ENCODE measurements around the gene TOMM40.

TOMM40 gene

DNA sequence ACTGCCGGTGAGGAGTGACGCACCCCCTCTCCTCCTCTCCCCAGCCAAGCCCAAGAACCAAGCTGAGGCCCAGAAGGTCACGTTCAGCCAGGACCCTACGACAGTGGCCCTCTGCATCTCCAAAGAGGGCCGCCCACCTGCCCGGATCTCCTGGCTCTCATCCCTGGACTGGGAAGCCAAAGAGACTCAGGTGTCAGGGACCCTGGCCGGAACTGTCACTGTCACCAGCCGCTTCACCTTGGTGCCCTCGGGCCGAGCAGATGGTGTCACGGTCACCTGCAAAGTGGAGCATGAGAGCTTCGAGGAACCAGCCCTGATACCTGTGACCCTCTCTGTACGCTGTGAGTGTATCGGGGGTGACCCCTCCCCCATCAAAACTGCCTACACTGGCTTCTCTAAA is 19.2 kb upstream of the TOMM40 start:
- POLR2A ChIA-PET = no interaction called here
- no peak for TF ChIP-seq CTCF (IDR thresholded peaks at IDR 0.05; ENCODE audit: control extremely low read depth, extremely low read depth, low read depth, missing control alignments)
- CTCF ChIA-PET = no interaction called here
- no peak for DNase-seq (ENCODE audit: extremely low spot score)

GRCh38 chr19:44872661-44873060 is 18.4 kb upstream of the TOMM40 start:
- POLR2A ChIA-PET = no interaction called here
- CTCF ChIA-PET = interaction anchor here (1.3 kb wide), 1 partner anchor 12 kb away, joined by 6 read pairs; no protein-coding TSS in a partner anchor
- no peak for TF ChIP-seq CTCF (IDR thresholded peaks at IDR 0.05; ENCODE audit: control extremely low read depth, extremely low read depth, low read depth, missing control alignments)
- no peak for DNase-seq (ENCODE audit: extremely low spot score)

- CTCF ChIA-PET = interaction anchor here (0.8 kb wide), 1 partner anchor 20 kb away, joined by 3 read pairs; no protein-coding TSS in a partner anchor
- no peak for DNase-seq (ENCODE audit: extremely low spot score)
Observed at GRCh38 chr19:44874317-44874716, 16.7 kb upstream of the TOMM40 start.

GRCh38 chr19:44875666-44876451 is 15.2 kb upstream of the TOMM40 start:
- no peak for TF ChIP-seq CTCF (IDR thresholded peaks at IDR 0.05; ENCODE audit: control extremely low read depth, extremely low read depth, low read depth, missing control alignments)
- DNase-seq (ENCODE audit: extremely low spot score) = no peak
- ChIA-PET POLR2A (no interaction called here), CTCF (no interaction called here)

More at GRCh38 chr19:44874317-44874716, 16.7 kb upstream of the TOMM40 start:
- TF ChIP-seq CTCF (IDR thresholded peaks at IDR 0.05; ENCODE audit: control extremely low read depth, extremely low read depth, low read depth, missing control alignments) = no peak
- POLR2A ChIA-PET = no interaction called here

GRCh38 chr19:44876930-44877535 is 14.0 kb upstream of the TOMM40 start:
- DNase-seq (ENCODE audit: extremely low spot score) = no peak
- ChIA-PET CTCF (no interaction called here), POLR2A (no interaction called here)
- TF ChIP-seq CTCF (IDR thresholded peaks at IDR 0.05; ENCODE audit: control extremely low read depth, extremely low read depth, low read depth, missing control alignments) = no peak

DNA sequence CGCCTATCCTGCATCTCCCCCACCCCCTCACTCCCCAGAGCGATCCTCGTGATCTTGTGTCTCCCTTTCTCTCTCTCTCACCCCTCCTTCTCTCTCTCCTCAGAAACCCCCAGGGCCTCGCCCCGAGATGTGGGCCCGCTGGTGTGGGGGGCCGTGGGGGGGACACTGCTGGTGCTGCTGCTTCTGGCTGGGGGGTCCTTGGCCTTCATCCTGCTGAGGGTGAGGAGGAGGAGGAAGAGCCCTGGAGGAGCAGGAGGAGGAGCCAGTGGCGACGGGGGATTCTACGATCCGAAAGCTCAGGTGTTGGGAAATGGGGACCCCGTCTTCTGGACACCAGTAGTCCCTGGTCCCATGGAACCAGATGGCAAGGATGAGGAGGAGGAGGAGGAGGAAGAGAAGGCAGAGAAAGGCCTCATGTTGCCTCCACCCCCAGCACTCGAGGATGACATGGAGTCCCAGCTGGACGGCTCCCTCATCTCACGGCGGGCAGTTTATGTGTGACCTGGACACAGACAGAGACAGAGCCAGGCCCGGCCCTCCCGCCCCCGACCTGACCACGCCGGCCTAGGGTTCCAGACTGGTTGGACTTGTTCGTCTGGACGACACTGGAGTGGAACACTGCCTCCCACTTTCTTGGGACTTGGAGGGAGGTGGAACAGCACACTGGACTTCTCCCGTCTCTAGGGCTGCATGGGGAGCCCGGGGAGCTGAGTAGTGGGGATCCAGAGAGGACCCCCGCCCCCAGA is 12.8 kb upstream of the TOMM40 start:
- CTCF ChIA-PET = no interaction called here

More for the DNA sequence above, 12.8 kb upstream of the TOMM40 start:
- POLR2A ChIA-PET = no interaction called here
- no peak for TF ChIP-seq CTCF (IDR thresholded peaks at IDR 0.05; ENCODE audit: control extremely low read depth, extremely low read depth, low read depth, missing control alignments)
- DNase-seq (ENCODE audit: extremely low spot score) = no peak
